Measurements from ENCODE around the gene MFSD2B. TPM values are rescaled to one million over a fixed set of nuclear protein-coding genes. Genes with fewer than 3 reads are reported as not detected.

MFSD2B gene

GRCh38 chr2:24058564-24059271, 48.8 kb downstream of the MFSD2B start:
- Histone ChIP-seq H3K9ac (ENCODE audit: low read depth, low read length) (no peak overlapping the region), H3K4me3 (ENCODE audit: low read length) (no peak overlapping the region), H3K9me3 (replicated peaks; ENCODE audit: low read length) (no peaks in the 10 kb centered on the region), H3K27me3 (ENCODE audit: control insufficient read depth, insufficient read depth, low read length) (no peaks in the 10 kb centered on the region), H3K4me1 (ENCODE audit: control insufficient read depth, insufficient read depth, low read length) (no peaks in the 10 kb centered on the region), H3K36me3 (ENCODE audit: insufficient read depth, low read length) (no peaks in the 10 kb centered on the region), H3K4me2 (ENCODE audit: low read length) (no peak overlapping the region)

GRCh38 chr2:24065341-24065740, 55.5 kb downstream of the MFSD2B start:
- Histone ChIP-seq H3K4me3 (ENCODE audit: low read length) (no peak overlapping the region), H3K9ac (ENCODE audit: low read depth, low read length) (no peak overlapping the region), H3K36me3 (ENCODE audit: insufficient read depth, low read length) (peaks cover 42% of the 10 kb centered on the region), H3K4me1 (ENCODE audit: control insufficient read depth, insufficient read depth, low read length) (no peaks in the 10 kb centered on the region), H3K4me2 (ENCODE audit: low read length) (no peak overlapping the region), H3K9me3 (replicated peaks; ENCODE audit: low read length) (no peaks in the 10 kb centered on the region), H3K27me3 (ENCODE audit: control insufficient read depth, insufficient read depth, low read length) (no peaks in the 10 kb centered on the region)

GRCh38 chr2:24072259-24072658, 62.4 kb downstream of the MFSD2B start:
- Histone ChIP-seq H3K36me3 (ENCODE audit: insufficient read depth, low read length) (peaks cover 39% of the 10 kb centered on the region), H3K4me3 (ENCODE audit: low read length) (no peak overlapping the region), H3K27me3 (ENCODE audit: control insufficient read depth, insufficient read depth, low read length) (no peaks in the 10 kb centered on the region), H3K4me2 (ENCODE audit: low read length) (no peak overlapping the region), H3K9me3 (replicated peaks; ENCODE audit: low read length) (no peaks in the 10 kb centered on the region), H3K9ac (ENCODE audit: low read depth, low read length) (no peak overlapping the region), H3K4me1 (ENCODE audit: control insufficient read depth, insufficient read depth, low read length) (peaks cover 8% of the 10 kb centered on the region)

- no peak overlapping the region for H3K4me2 ChIP-seq (ENCODE audit: low read length)
- peaks cover 32% of the 10 kb centered on the region for H3K36me3 ChIP-seq (ENCODE audit: insufficient read depth, low read length)
- H3K27me3 ChIP-seq (ENCODE audit: control insufficient read depth, insufficient read depth, low read length): no peaks in the 10 kb centered on the region
- H3K9me3 ChIP-seq (replicated peaks; ENCODE audit: low read length): no peaks in the 10 kb centered on the region
- no peak overlapping the region for H3K4me3 ChIP-seq (ENCODE audit: low read length)
- peaks cover 12% of the 10 kb centered on the region for H3K4me1 ChIP-seq (ENCODE audit: control insufficient read depth, insufficient read depth, low read length)
- no peak overlapping the region for H3K9ac ChIP-seq (ENCODE audit: low read depth, low read length)
Observed at GRCh38 chr2:24073816-24074215, 63.9 kb downstream of the MFSD2B start.

- Histone ChIP-seq H3K9me3 (replicated peaks; ENCODE audit: low read length) (no peaks in the 10 kb centered on the region), H3K36me3 (ENCODE audit: insufficient read depth, low read length) (peaks cover 33% of the 10 kb centered on the region), H3K27me3 (ENCODE audit: control insufficient read depth, insufficient read depth, low read length) (no peaks in the 10 kb centered on the region), H3K4me1 (ENCODE audit: control insufficient read depth, insufficient read depth, low read length) (peaks cover 14% of the 10 kb centered on the region), H3K4me2 (ENCODE audit: low read length) (peak overlapping the region; percentile 78), H3K4me3 (ENCODE audit: low read length) (peak overlapping the region; percentile 84), H3K9ac (ENCODE audit: low read depth, low read length) (peak overlapping the region; percentile 88)
Observed at GRCh38 chr2:24075259-24075658, 65.4 kb downstream of the MFSD2B start.

Small RNAs within 50 kb of the gene (small RNA-seq; reads per million reads assigned to genes)
- not detected for gene RN7SL610P
- not detected for gene RNU6-370P

All from skeletal muscle satellite cell (primary cell).